ENCODE measurements around the gene BDH1. TPM values are rescaled to one million over a fixed set of nuclear protein-coding genes. Genes with fewer than 3 reads are reported as not detected.
A peak's percentile ranks its signal among the peaks of the same experiment; 100 is the strongest.

The BDH1 gene
- total and polyA plus RNA-seq, 2 of the 8 experiments (the other 6 are each of a cell fraction or from before 2014, with no cell fraction given), result 27.2 to 28.1 TPM

- TF ChIP-seq TAF1 (IDR thresholded peaks at IDR 0.05; ENCODE audit: low read depth, low read length), result 0 out of 2 replicates have a peak, but pooled peaks have one; percentile 26
- TF ChIP-seq CTCF (IDR thresholded peaks at IDR 0.05; ENCODE audit: control extremely low read depth in 1 of 3, insufficient read depth in 1 of 3, low read depth in 1 of 3, low read length in 3 of 3), result no peak
- TF ChIP-seq CHD7 (IDR thresholded peaks at IDR 0.05; ENCODE audit: insufficient replicate concordance, low read length), result no peak
- peak; percentile 31; the same call in 1 of the 2 replicates for TF ChIP-seq PHF8 (conservative IDR thresholded peaks at IDR 0.05; ENCODE audit: low read depth, low read length)
- TF ChIP-seq SIRT6 (IDR thresholded peaks at IDR 0.05; ENCODE audit: low read length), result no peak
- no peak for TF ChIP-seq SIX5 (IDR thresholded peaks at IDR 0.05; ENCODE audit: low read depth, low read length)
Measured at GRCh38 chr3:197555281-197556261, at the start of gene BDH1 (continued).
